8988T (cell line): ENCODE measurements around the gene KIF25.
"Not testable (repeated sequence)": the region's sequence is repeated elsewhere in the genome, so short reads cannot be mapped to it uniquely, and the experiment has no call there.

ENCODE experiments used
- DNase-seq: peaks from one replicate; pipeline ENCODE4 v3.0.0; 2011

Gene KIF25

DNA sequence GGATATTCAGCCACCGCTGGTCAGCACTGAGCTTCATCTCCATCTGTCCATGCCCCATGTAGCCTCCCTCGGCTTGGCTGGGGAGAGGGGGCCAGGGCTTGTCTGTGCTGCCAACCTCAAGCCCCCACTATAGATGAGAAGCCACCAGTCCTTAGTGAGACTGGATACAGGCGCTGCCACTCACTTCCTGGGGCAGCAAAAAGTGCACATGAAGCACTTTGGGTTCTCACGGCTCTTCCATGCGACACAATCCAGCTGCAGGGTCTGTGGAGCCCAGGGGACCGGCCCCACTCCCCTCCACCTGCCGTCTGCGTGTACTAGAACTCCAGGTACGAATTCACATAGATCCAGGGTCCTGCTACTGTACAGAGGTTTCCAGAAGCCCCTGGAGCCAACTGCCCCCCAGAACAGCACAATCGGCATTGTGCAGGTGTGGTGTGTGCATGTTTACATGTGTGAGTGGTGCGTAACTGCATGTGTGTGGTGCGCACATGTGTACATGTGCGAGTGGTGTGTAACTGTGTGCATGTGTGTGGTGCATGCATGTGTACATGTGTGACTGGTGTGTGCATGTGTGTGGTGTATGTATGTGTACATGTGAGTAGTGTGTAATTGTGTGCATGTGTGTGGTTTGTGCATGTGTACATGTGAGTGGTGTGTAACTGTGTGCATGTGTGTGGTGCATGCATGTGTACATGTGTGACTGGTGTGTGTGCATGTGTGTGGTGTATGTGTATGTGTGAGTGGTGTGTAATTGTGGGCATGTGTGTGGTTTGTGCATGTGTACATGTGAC, 76.7 kb downstream of the KIF25 start:
- DNase-seq = no peak

DNA sequence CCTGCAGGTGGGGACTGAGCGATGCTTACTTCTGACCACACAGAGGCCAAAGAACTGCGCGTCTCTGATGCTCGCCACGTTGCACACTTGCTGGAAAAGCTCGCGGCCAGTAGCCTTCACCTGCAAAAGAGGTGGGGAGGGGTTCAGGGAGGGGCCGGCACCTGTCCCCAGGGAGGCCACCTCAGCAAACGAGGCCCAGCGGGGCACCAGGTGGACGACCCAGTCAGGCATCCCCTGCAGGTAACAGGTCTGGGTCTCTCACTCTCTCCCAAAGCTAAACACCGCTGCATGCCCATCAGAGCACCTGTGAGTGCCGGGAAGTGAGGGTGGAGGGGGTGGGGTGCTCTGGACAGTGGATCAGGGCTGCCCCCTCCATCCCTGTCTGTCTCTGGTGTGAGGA, 77.7 kb downstream of the KIF25 start:
- DNase-seq = no peak

DNA sequence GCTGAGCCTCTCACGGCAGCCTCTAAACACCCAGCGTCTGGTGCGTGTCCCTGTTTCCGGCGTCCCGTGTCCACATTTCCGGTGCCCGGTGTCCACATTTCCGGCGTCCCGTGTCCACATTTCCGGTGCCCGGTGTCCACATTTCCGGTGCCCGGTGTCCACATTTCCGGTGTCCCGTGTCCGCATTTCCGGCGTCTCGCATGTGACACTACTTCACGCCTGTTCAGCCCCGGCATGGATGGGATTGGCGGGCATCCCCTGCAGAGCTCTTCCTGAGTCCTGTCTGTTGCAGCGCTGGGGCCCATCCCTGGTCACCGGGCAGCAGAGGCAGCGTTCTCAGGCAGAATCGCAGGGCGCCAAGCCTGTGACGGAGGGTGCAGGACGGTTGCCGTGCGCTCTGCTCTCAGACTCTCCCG, 78.3 kb downstream of the KIF25 start:
- no peak for DNase-seq

DNA sequence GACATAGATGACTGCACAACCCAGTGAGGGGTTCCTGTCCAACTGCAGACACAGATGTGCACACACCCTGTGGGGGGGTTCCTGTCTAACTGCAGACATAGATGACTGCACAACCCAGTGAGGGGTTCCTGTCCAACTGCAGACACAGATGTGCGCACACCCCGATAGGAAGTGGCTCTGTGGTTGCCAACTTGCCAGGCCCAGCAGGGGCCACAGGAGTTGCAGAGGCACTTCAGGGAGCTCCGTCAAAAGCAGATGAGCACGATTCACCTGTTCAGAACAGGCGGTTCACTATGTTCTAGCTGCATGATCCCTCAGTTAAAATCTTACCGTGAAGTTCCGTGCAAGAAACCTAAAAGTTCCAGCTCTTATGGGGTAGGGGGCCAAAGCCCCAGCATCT, 79.9 kb downstream of the KIF25 start:
- DNase-seq = not testable (repeated sequence)

DNA sequence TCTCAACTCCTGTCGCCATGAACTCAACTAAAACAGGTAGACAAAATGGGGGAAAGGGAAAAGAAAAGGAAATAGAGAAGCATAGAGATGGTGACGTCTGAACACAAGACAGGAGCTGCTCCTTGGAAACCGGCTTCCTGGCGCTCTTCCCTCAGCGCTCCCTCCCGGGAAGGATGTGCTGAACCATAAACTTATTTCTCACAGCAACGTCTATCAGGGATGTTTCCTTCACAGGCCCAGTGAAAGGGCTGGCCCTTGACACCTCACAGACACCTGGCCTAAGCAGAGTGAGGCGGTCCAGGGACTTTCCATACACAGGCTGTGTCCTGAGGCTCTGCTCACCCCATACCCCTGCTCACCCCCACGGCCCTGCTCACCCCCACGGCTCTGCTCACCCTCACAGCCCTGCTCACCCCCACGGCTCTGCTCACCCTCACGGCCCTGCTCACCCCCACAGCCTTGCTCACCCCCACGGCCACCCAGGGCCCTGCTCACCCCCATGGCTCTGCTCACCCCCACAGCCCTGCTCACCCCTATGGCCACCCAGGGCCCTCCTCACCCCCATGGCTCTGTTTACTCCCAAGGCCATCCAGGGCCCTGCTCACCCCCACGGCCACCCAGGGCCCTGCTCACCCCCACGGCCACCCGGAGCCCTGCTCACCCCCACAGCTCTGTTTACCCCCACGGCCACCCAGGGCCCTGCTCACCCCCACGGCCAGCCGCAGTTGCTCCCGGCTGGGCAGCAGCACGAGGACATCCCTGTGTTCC, 80.9 kb downstream of the KIF25 start:
- no peak for DNase-seq

DNA sequence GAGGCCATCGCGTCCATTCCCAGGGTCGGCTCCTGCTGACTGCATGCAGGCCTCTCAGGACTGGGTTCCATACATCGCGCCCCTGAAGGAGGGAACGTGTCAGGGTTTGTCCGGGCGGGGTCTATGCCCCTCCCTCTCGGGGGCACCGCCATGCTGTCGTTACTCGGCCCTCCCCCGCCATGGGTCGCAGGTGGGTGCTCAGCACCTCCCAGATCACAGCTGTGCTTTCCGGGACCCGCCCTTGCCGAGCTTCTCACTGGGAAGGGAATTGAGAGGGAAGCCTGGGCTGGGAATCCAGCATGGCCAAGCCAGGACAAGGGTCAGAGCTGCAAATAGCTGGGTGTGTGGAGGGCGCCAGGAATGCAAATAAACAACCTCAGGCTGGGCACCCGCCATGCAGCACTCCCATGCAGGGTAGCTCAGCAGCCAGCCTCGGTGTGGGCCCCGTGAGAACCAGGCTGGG, 81.5 kb downstream of the KIF25 start, which contains the start of gene FRMD1:
Gene FRMD1 (minus strand): TSS at position 270 of the 463 bp plus-strand sequence. CDS start 118 bp downstream, at position 152.
- no peak for DNase-seq

DNA sequence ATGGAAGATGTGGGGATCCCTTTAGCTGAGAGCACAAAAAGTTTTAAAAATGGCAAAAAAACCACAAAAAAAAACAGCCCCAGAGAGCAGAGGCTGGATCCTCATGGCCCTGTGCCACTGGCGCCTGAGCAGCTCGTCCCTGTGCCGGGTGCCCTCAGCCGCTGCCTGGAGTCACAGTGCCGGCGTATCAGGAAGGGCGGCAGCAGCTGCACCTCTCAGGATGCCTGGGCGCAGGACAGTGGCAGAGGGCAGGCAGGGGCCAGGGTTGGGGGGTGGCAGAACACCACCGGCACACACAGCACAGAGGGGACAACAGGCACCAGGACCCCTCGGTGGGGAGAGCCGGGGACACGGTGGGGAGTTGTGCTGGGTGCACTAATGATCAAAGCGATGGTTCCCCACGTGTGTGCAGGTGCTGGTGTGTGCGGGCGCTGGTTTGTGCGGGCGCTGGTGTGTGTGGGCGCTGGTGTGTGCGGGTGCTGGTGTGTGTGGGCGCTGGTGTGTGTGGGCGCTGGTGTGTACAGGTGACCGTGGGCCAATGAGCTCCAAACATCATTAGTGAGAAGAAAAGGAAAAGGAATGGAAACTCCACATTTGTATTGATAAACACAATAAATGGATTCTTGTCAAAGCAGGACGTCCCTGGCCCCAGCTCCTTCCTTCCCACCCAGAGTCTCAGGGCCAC, 83.1 kb downstream of the KIF25 start:
- DNase-seq = no peak

DNA sequence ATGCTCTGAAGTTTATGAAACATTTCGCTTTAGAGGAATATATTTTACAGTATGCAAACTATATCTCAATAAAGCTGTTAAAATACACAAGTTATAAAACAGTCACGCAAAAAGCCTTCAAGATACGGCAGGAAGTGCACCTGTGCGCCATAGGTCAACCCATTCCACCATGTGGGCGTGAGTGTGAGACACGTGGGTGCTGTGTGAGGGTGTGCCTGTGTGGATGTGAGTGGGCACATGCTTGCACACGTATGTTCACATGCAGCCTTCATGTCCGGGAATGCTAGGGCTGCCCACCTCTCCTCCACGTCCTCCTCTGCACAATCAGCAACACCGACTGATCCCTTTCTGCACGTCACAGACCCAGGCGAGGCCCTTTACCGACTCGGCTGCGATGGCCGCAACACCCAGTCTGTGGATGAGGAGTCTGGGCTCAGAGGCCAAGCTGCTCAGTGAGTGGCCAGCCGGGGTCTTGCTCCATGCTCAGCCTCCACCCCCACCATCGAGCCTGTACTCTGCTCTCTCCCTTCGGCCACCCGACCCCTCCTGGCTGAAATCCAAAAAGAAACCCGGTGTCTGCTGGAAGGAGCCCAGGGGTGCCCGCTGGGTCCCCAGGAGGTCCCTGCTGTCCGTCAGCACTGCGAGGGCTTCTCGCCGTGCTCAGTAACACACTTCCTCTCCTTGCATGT, 84.5 kb downstream of the KIF25 start:
- no peak for DNase-seq

DNA sequence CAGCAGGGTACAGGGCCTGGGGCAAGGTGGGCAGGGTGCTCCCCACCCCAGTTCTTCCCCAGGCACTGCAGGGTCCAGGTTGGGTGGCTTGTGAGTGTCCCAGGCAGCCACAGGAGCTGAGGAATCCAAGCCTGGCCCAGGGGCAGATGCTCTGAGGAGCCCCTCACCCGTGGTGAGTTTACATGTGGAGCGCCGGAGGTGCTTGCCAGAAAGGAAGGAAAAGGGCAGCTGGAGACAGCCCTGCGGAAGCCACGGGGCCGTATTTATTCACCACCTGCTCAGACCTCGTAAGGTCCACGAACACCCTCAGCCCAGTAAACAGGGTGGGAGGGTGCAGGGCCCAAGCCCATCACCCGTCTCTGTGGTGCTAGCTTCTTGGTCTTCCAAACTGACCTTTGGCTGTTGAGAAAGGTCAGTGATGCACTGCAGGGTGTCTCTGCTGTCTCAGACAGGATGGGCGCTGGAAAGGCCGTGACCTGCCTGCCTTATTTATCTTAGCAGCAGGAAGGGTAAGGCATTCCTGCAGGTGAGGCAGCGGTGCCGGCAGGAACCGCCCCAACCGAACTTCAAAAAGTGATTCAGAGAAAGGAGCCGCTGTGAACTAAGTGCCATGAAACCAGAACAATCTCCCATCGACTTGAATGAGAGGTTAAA, 85.5 kb downstream of the KIF25 start:
- DNase-seq = no peak

DNA sequence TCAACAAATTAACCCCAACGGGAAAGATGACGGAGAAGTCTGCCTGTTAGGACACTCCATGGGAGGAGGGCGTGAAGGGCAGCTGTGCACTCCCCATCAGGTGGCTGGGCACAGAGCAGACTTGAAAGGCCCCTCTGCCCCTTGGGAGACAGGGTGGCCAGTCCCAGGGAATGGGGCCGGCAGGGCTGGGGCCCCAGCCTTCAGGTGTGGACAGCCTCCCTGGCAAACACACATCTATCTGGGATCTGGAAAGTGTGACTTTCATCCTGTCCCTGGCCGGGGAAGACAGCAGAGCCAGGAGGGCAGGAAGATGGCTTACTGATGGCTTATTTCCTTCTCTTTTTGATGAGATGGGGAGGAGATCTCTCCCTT, 86.0 kb downstream of the KIF25 start:
- no peak for DNase-seq

DNA sequence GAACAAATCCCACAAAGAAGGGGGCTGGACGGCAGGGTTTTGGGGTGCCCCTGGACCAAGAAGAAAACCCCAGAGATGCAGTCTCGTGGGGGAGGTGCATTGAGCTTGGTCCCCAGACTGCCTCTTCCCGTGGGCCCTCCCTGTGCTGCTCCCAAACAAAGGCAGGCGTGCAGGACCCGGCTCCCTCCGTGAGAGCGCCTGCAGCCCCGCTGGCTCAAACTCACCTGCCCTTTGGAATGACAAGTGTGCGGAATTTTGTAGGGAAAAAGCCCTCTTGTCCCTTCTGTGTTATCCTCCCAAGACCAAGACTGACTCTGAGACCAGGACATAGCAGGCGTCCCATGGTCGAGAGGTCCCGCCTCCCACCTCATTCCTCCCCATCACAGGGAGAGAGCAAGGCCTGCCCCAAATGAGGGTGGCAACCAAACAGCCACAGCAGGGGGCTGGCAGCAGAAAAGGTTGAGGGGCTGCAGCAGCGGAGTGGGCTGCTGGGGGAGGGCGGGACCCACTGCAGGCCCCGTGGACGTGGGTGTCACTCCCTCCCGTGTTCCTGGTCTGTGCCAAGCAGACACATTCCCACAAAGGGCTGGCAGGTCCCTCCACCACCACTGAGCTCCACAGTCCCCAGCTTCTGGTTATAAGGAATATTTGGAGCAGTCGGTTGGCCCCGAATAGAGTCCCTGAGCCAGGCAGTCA, 87.1 kb downstream of the KIF25 start:
- DNase-seq = no peak

DNA sequence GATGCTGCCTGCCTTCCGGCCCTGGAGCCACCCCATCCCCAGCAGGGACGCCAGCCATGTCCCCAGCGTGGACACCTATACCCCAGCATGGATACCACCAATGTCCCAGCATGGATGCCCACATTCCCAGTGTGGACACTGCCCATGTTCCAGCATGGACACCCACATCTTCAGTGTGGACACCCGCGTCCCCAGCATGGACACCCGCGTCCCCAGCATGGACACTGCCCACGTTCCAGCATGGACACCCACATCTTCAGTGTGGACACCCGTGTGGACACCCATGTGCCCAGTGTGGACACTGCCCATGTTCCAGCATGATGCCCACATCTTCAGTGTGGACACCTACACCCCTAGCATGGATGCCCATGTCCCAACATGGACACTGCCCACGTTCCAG, 88.6 kb downstream of the KIF25 start:
- DNase-seq = no peak

DNA sequence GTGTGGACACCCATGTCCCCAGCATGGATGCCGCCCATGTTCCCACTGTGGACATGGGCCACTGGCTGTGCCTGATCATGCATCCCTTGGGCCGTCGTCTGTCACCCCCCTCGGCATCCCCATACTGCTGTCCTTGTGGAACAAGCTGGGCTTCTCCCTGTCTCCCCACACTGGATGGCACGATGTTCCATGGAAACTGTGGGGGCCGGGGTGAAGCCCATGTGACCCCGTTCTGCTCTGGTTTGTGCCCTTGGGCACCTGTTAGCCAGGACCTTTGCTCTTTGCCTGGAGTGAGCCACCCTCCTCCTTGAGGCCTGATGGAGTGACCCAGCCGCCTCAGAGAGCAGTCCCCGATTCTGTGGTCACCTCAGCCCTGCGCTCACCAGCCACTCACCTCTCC, 89.1 kb downstream of the KIF25 start:
- DNase-seq = no peak

DNA sequence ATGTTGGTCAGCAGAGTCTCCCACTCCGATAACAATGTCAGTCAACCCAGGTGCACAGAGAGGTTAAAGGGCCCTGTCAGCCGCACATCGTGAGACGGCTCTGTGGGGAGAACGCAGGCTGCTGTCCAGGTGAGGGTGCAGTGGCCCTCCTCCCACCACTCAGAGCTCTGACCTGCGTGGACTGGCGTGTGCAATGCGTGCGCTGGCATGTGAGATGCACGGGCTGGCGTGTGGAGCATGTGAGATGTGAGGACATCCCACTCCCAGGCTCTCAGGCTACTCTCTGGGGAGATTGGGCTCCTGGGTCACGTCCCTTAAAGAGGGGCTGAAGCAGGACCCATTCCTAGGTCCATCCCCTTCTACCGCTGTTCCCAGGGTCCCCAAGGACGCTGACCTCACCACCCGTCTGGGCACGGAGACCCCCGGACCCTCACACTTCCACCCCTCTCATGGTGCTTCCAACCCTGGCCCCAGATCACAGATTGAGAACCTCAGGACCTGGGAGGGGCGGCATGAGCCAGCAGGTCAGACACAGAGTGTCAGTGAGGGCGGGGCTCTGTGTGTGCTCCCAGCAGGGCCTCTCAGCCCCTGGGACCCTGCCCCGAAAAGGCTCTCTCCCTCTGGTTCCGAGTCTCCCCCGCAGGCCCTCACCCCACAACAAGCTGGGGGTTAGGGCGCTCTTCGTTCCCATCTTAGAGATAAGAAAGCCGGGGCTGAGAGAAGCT, 90.1 kb downstream of the KIF25 start:
- no peak for DNase-seq

DNA sequence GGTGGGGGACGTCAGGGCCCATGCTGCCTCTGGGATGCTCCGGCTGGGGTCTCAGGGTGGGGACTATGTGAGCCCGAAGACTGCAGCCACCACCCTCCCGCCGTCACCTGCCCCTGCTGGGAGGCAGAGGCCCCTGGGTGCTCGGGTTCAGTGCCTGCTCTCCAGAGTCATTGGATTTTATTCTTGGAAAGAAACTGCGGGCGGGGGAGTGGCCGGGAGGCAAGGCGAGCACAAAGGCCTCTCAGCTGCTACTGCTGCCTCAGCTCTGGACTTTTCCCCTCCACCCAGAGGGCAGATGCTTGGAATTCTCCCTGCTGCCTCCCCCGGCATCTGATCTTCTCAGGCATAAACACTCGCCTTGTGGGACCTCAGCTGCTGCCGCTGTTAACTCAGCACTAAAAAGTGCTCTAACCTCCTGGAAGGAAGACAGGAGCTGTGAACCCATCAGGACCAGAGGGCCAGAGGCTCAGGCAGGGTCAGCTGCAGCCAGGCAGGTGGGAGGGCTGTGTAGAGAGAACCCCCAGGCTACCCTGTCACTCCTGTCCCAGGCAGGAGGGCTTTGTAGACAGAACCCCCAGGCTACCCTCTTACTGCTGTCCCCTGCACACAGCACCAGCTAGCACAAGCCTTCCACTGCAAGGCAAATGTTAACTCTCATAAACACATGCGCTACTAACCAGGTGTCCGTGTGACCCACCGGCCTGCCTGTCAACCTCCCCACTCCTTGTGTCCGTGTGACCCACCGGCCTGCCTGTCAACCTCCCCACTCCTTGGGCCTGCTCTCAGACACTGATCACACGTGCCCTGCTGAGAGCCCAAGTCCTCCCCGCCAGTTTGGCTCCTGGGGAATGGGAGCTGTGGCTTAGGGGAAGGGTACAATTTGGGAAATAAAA, 90.9 kb downstream of the KIF25 start:
- no peak for DNase-seq

DNA sequence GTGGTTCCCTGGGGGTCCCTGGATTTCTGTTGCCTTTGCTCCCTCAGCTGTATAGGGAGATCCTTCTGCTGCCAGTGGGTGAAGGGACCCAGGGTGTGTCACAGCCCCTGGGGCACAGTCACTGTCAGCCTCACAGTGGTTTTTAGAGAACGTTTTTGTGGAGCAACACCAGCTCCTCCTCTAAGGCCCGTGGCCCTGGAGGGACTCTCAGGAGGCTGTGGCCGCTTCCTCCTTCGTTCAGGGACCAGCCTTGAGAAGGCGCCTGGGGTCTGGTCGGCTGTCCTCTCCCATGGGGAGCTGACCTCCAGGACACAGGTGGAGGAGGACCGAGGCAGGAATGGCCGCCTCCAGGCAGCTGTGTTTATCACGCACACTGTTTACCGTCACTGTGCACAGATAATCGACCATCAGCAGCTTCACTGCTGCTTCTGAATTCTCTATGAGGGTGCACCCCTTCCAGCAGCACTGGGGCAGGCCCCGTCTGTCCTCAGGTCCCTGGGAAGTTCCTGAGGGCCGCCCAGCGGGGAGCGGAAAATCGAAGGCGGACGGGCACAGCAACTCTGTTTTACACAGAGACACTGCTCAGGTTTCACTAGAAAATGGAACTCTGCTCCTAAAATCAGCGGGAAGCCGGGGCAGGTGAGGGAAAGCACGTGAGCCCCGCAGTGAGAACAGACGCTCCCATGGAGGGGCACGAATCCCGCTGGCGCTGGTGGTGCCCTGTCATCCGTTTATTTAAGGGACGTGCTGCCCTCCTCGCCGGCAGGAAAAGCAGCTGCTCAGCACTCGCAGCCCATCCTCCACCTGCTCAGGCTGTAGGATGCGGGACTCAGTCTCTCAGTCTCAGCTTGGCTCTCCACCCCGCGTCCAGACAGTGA, 92.0 kb downstream of the KIF25 start:
- no peak for DNase-seq

DNA sequence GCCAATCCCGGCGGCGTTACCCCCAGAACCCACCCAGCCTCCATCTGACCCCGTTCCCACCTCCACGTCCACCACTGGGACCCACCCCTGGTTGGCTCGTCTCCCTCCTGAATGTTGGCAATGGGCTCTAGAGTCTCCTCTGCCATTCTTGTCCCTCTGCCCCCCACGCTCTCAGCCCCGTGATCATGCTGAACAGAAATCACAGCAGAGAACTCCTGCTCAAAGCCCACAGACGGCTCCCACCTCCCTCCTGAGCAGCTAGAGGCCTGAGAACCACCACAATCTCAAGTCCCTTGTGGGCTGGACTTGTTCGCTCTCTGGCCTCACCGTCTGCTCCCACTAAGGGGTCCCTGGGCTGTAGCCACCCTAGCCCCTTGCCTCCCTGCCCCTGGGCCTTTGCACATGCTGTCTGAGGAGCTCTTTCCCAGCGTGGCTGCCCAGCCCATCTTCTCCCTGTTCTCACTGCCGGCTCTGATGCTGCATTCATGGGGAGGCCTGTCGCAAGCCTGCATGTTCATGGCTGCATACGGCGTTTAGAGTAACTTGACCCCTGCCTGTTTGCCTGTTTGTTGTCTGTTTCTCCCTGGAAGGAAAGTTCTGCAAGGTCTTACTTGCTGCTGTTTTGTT, 92.7 kb downstream of the KIF25 start:
- no peak for DNase-seq

DNA sequence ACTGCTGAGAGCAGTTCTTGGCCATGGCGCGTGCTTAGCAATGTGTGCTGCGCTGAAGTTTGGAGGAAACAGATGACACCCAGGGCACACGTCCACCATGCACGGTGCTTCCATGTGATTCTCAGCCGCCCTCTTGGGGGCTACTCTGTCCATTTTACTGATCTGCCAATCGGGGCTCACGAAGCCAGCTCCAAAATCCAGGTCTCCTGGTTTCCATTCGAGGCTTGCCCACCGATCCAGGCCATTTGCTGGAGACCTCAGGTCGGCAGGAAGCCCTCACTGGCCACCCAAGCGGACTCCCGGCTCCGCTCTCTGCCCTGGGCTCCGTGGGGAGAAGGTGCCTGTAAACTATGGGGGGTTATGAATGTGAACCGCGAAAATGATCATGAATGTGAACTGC, 93.2 kb downstream of the KIF25 start:
- no peak for DNase-seq
